HUES48 (cell line): ENCODE data around the gene ARHGEF12.

ENCODE experiments used
- H3K27ac ChIP-seq: one replicate; pipeline ENCODE4 v1.7.0; 2013; ENCODE audit warnings: low read depth, low read length, inconsistent platforms
- H3K27me3 ChIP-seq: 2 replicates; pipeline ENCODE4 v1.6.1; 2013; ENCODE audit warnings: mild to moderate bottlenecking, low read length; ENCODE audit not compliant: control insufficient read depth, insufficient read depth
- H3K36me3 ChIP-seq: 2 replicates; pipeline ENCODE4 v1.6.1; 2013; ENCODE audit warnings: low read length; ENCODE audit not compliant: control insufficient read depth, insufficient read depth
- H3K4me1 ChIP-seq: 2 replicates; pipeline ENCODE4 v1.6.1; 2013; ENCODE audit warnings: mild to moderate bottlenecking, low read length; ENCODE audit not compliant: control insufficient read depth, insufficient read depth
- H3K4me3 ChIP-seq: 2 replicates; pipeline ENCODE4 v1.5.1; 2013; ENCODE audit warnings: mild to moderate bottlenecking, low read depth, low read length
- H3K9ac ChIP-seq: 2 replicates; pipeline ENCODE4 v1.6.1; 2013; ENCODE audit warnings: mild to moderate bottlenecking, low read depth, low read length, moderate library complexity
- H3K9me3 ChIP-seq: 2 replicates; pipeline ENCODE4 v1.6.1; 2013; ENCODE audit warnings: low read length; ENCODE audit not compliant: control insufficient read depth, insufficient read depth

ARHGEF12 gene

DNA sequence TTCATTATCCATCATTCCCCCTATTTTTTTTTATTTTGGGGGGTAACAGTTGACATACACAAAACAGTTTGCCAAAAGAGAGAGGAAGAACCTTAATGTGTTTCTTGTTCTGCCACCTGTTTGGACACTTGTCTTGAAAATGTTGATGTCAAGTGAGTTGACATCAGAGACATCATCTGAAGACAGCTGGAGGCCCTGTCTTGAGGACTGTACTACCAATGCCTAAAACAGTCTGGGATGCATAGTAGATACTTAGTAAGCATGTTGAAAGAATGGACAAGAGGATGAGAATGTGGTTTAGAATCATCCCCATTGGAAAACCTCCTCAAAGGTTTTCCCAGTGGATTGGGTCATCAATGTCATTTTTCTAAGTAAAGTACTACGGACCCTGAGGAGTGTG lies 2.4 kb upstream of the ARHGEF12 start:
- Histone ChIP-seq H3K4me3 (no peak overlapping the region), H3K4me1 (peaks cover 19% of the 10 kb centered on the region), H3K27ac (peak overlapping the region; percentile 6), H3K27me3 (no peaks in the 10 kb centered on the region), H3K36me3 (peaks cover 18% of the 10 kb centered on the region), H3K9ac (no peak overlapping the region), H3K9me3 (no peaks in the 10 kb centered on the region)

DNA sequence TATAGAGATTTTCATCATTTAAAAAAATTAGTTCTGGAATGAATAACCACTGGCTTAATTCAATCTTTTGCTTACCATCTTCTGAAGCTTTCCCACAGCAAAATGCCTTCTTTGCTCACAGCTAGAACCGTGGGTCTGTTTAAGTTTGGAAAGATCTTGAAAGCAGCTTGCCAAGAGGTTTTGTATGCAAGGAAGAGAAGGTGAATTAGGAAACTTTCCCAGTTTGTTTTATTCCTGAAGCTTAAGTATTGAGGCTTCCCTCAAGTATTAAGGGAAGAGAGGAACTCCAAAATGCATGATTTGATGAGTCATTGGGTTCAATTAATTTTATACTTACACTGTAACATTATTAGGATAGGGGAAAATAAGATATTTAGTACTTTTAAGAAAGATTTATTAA lies 1.9 kb upstream of the ARHGEF12 start:
- Histone ChIP-seq H3K9me3 (no peaks in the 10 kb centered on the region), H3K4me3 (no peak overlapping the region), H3K4me1 (peaks cover 23% of the 10 kb centered on the region), H3K9ac (no peak overlapping the region), H3K27me3 (no peaks in the 10 kb centered on the region), H3K27ac (peak overlapping the region; percentile 17), H3K36me3 (peaks cover 15% of the 10 kb centered on the region)

DNA sequence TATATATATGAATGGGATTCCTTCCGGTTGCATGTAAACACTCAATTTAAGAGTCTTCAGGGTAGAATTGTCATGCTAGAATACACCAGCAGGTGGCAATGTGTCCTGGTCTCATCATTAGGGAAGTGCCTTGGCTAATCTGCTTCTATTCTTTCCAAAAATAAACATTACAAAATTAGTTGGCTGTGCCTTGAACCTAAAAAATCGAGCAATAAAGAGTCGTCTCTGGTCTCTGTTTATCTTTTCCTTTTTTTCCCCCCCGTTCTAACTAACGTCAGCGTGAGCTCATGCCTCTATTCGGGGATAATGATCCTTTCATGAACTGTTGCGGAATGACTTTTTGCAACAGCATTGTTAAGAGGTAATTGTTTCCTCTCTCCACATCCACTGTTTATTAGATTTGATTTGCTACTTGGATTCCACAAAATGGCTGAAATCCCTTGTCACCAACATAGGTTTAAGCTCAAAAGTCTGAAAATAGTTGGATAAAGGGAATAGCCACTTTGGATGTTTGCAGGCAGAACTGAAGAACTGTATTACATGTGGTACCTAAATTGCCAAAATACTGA lies 1.2 kb upstream of the ARHGEF12 start:
- peak overlapping the region; percentile 87 for H3K4me3 ChIP-seq
- no peaks in the 10 kb centered on the region for H3K9me3 ChIP-seq
- H3K4me1 ChIP-seq: peaks cover 28% of the 10 kb centered on the region
- no peaks in the 10 kb centered on the region for H3K27me3 ChIP-seq
- no peak overlapping the region; the same call in 1 of the 2 replicates for H3K9ac ChIP-seq
- H3K36me3 ChIP-seq: peaks cover 10% of the 10 kb centered on the region
- H3K27ac ChIP-seq: peak overlapping the region; percentile 87

DNA sequence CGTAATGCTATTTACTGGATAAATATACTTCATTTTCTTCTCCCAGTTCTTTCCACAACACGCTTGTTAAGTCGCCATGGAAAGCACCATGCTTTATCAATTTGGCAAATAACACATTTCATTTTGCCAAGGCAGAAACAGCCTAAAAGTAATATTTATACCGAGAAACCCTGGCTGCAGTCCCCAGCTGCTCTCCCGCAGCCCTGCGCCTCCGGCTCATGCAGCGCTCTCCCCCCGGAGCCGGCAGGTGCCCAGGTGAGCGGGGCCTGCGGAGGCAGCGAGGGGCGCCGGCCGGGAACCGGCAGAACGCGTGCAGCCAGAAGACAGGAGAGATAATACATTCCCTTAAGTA lies 681 bp upstream of the ARHGEF12 start:
- peak overlapping the region; percentile 87 for H3K27ac ChIP-seq
- peak overlapping the region; percentile 68 for H3K9ac ChIP-seq
- H3K4me1 ChIP-seq: peaks cover 28% of the 10 kb centered on the region
- no peaks in the 10 kb centered on the region for H3K27me3 ChIP-seq
- peaks cover 4% of the 10 kb centered on the region for H3K36me3 ChIP-seq
- no peaks in the 10 kb centered on the region for H3K9me3 ChIP-seq
- peak overlapping the region; percentile 87 for H3K4me3 ChIP-seq

DNA sequence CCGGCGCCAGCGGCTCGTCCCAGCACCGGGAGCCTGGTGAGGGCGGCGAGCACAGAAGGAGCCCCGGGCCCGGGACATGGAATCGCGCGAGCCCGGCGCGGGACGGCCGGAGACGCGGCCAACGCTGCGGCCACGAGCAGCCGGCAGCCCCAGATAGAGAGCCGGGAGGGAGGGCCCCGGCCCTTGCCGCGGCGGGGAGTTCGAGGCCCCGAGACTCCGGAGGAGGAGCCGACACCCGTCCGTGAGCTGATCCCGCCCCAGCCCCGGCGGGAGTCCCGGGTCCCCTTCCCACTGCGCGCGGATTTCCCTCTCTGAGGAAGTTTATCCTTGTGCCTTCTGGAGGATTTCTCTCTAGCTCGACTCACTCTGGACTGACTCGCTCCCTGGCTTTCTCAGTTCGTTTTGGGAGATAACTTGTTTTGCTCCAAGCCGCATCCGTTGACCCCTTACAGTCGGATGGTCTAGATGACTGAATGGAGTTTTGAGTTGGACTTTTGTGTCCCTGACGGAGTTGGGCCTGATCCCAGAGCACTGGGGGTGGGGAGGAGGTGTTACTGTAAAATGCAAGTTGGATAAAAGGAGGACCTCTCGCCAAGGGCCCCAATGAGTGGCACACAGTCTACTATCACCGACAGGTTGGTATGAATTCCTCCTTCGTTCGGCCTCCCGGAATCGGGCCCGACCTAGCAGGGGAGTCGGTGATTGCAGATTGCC lies 585 bp downstream of the ARHGEF12 start:
- H3K36me3 ChIP-seq: no peaks in the 10 kb centered on the region
- peak overlapping the region; percentile 67 for H3K9ac ChIP-seq
- H3K9me3 ChIP-seq: no peaks in the 10 kb centered on the region
- H3K27ac ChIP-seq: peak overlapping the region; percentile 87
- peak overlapping the region; percentile 87 for H3K4me3 ChIP-seq
- no peaks in the 10 kb centered on the region for H3K27me3 ChIP-seq
- peaks cover 28% of the 10 kb centered on the region for H3K4me1 ChIP-seq

DNA sequence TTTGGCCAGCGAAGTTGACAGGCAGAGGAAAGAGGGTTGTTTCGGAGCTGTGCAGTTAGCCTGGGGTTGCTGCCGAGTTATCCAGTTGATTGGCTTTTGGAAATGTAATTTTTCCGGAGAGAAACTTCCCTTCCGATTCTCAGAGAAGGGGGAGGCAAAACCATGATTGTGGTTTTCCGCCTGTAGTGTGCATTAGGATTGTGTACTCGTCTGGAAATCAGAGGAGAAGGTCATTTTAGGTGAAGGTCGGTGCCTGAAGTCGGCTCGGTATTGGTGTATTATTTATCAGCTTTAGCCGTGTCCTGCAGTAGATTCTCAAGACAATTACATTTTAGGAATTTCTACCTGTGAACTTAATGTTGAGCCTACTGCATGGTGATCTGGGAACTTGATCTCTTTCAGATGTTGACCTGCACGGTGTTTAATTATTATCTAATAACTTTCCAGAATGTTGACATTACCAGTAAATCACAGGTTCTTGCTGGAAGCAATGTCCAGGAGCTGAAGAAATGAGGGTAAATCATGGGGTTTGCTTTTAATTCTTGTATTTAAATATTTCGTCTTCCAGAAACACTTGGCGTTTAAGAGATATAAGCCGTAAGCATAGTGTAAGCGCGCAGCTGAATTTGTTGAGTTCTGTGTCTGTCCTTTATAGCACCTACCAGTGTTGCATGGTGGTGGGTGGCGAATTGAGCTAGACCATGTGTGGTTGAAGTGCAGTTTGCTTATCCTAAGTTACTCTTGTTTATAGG lies 1.3 kb downstream of the ARHGEF12 start:
- no peaks in the 10 kb centered on the region for H3K36me3 ChIP-seq
- peak overlapping the region; percentile 87 for H3K4me3 ChIP-seq
- peaks cover 28% of the 10 kb centered on the region for H3K4me1 ChIP-seq
- H3K27me3 ChIP-seq: no peaks in the 10 kb centered on the region
- peak overlapping the region; percentile 67 for H3K9ac ChIP-seq
- peak overlapping the region; percentile 87 for H3K27ac ChIP-seq
- no peaks in the 10 kb centered on the region for H3K9me3 ChIP-seq

DNA sequence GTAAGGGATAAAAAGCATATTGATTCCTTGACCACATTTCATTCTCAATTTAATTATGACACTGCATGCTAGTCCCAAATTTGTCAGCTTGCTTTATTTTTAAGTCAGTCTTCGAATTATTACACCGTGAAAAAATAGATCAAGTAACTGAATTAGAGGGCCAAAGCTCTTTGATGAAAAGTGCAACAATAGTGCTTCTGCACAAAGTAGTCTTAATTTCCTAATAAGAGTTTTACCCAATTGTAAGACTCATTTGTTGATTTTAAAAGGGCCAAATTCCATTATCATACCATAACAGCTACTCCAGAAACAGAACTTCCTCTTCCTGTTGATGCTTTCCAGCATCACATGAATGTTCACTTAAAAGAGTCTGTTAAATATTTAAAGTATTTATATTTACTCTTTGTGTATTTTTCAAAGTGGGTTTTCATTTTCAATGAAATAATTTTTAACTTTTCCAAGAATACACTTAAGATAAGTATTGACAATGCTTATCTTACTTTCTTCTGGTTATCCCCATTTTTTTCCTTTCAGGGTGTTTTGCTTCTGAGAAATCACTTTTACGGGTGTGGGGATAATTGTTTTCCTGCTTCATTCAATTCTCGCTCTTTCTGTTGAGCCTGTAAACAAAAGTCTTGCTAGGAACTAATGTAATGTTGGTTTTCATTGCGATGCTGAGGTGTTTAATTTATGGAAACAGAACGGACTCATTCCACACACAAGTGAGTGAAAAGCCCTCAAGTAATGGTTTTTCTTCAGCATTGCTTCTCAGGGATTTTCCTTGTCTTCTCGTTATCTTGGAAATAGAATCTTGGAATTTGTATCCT lies 2.1 kb downstream of the ARHGEF12 start:
- Histone ChIP-seq H3K4me3 (peak overlapping the region; percentile 87), H3K4me1 (peaks cover 29% of the 10 kb centered on the region), H3K27ac (no peak overlapping the region), H3K9me3 (no peaks in the 10 kb centered on the region), H3K9ac (no peak overlapping the region), H3K27me3 (no peaks in the 10 kb centered on the region), H3K36me3 (no peaks in the 10 kb centered on the region)

DNA sequence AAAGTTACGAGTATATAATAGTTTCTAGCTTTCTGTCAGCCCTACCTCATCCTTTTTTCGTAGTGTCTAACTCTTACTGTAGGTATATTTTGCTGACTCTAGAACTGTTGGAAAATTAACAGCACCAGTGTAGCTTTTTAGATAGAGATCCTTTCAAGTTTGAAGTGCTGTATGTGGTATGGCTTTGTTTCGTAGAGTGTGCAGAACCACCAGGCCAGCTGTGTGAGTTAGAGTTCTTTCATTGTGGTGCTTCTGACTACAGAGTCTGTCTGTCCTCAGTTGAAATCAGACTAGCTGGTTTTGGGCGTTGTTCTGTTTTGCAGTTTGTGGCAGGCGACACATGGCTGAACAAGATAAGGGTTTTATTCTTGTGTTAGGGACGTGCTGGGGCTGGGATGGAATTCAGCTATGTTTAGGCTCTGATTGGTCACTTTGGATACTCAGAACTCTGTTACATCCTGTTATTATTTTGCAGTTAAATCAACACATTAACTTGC lies 3.2 kb downstream of the ARHGEF12 start:
- peak overlapping the region; percentile 4; the same call in 1 of the 2 replicates for H3K4me3 ChIP-seq
- H3K9ac ChIP-seq: no peak overlapping the region
- H3K27me3 ChIP-seq: no peaks in the 10 kb centered on the region
- H3K27ac ChIP-seq: peak overlapping the region; percentile 4
- peaks cover 33% of the 10 kb centered on the region for H3K4me1 ChIP-seq
- H3K36me3 ChIP-seq: no peaks in the 10 kb centered on the region
- no peaks in the 10 kb centered on the region for H3K9me3 ChIP-seq

DNA sequence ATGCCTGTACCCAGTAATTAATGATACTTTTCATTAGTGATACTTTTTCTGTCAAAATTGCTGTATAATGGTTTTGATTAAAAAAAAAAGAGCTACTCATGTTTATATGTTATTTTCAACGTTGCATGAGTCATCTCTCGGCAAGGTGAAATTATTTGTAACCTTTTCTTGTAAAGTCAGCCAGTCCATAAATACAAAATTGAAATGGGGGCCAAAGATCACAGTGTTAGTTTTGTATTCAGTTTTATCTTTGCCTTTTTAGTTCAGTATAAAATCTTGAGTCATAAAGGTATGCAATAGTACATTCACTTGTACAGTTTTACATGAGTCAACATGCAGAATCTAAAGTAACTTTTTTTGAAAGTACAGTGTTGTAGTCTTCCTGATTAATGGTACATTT lies 4.3 kb downstream of the ARHGEF12 start:
- H3K27me3 ChIP-seq: no peaks in the 10 kb centered on the region

DNA sequence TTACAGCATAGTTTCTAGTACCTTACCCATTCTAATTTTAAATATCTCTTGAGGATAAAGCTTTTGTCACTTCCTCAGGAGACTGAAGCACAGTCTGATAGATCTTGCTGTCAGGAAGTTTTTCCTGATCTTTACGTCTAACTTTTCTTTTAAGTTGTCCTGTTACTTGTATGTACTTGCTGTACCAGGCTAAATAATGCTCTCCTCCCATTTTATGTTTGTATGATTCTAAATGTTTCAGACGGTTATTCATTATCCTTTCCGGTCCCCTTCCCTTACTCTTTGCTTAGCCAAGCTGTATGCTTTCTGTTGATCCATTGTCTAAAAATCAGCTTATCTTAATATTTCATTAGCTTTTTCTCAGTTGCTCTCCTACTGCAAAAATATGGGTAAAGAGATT lies 6.0 kb downstream of the ARHGEF12 start:
- H3K27me3 ChIP-seq: no peaks in the 10 kb centered on the region
- no peaks in the 10 kb centered on the region for H3K36me3 ChIP-seq
- H3K4me3 ChIP-seq: no peak overlapping the region
- no peak overlapping the region for H3K27ac ChIP-seq
- H3K9ac ChIP-seq: no peak overlapping the region
- H3K9me3 ChIP-seq: no peaks in the 10 kb centered on the region
- H3K4me1 ChIP-seq: peaks cover 28% of the 10 kb centered on the region

More for the DNA sequence above, 4.3 kb downstream of the ARHGEF12 start:
- Histone ChIP-seq H3K36me3 (no peaks in the 10 kb centered on the region), H3K9ac (no peak overlapping the region), H3K9me3 (no peaks in the 10 kb centered on the region), H3K27ac (no peak overlapping the region), H3K4me3 (no peak overlapping the region), H3K4me1 (peaks cover 28% of the 10 kb centered on the region)
